ENCODE results near the gene GPATCH8. TPM values are rescaled to one million over a fixed set of nuclear protein-coding genes. Genes with fewer than 3 reads are reported as not detected.
A peak's percentile ranks its signal among the peaks of the same experiment; 100 is the strongest.

The GPATCH8 gene
- total and polyA plus RNA-seq, 2 donors (not counting 3 experiments of a cell fraction or from before 2014, with no cell fraction given), result 14.6 to 35.3 TPM

GRCh38 chr17:44354582-44355561, 148.3 kb downstream of the GPATCH8 start:
- Histone ChIP-seq H3K9me1 (replicated peaks; ENCODE audit: control insufficient read depth, extremely low read depth, insufficient read depth, low read length) (no peaks in the 10 kb centered on the region), H3K9ac (replicated peaks; ENCODE audit: extremely low read depth, insufficient read depth, low read length) (no peak overlapping the region), H3K4me1 (ENCODE audit: control insufficient read depth, extremely low read depth, insufficient read depth, low read length) (no peaks in the 10 kb centered on the region), H3K4me2 (ENCODE audit: insufficient read depth, low read length) (no peak overlapping the region), H2AFZ (ENCODE audit: low read depth, low read length) (no peak overlapping the region), H3K79me2 (ENCODE audit: control insufficient read depth, insufficient read depth, low read length) (no peaks in the 10 kb centered on the region), H3K36me3 (ENCODE audit: control insufficient read depth in 2 of 2, extremely low read depth in 1 of 2, insufficient read depth in 2 of 2, low read length in 2 of 2) (peaks cover 6 to 31% of the 10 kb centered on the region in 2 experiments), H3K27ac (ENCODE audit: insufficient read depth, low read depth, low read length) (no peak overlapping the region), H4K20me1 (replicated peaks; ENCODE audit: control insufficient read depth, extremely low read depth, insufficient read depth, low read length) (no peaks in the 10 kb centered on the region), H3K27me3 (ENCODE audit: control insufficient read depth in 2 of 2, insufficient read depth in 2 of 2, low read length in 2 of 2) (no peaks in the 10 kb centered on the region), H3K4me3 (replicated peaks in 1 of 3; ENCODE audit: insufficient read depth in 1 of 3, low read depth in 1 of 3, low read length in 3 of 3) (no peak overlapping the region), H3K9me3 (replicated peaks; ENCODE audit: control insufficient read depth, insufficient read depth, low read length) (no peaks in the 10 kb centered on the region)
- BruUV-seq (replicated peaks), result no TSS peak
- TF ChIP-seq CTCF (IDR thresholded peaks at IDR 0.05; ENCODE audit: extremely low read depth in 1 of 2, insufficient read depth in 1 of 2, low read depth in 1 of 2, low read length in 2 of 2) (peak in 1 of 2 donors; percentile 9), FOS (IDR thresholded peaks at IDR 0.05; ENCODE audit: borderline replicate concordance, insufficient read depth, low read length) (no peak), JUN (IDR thresholded peaks at IDR 0.05; ENCODE audit: borderline replicate concordance, insufficient read depth, insufficient read length, low read depth) (no peak)
- FAIRE-seq (no peak), DNase-seq (ENCODE audit: low read depth, low spot score) (no peak)
- CTCF ChIA-PET, result interaction anchor here (0.6 to 3.1 kb wide), 4 partner anchors 8 to 168 kb away, joined by 3 to 12 read pairs (median 4); partner anchors contain the start of genes FAM171A2 and GRN
- POLR2A ChIA-PET, result no interaction called here
- intact Hi-C loops (cut with micrococcal nuclease) (no loop called here), dilution Hi-C loops (cut with MboI; ENCODE audit: extremely low pct_ligation_motif_present, low sequenced_read_pairs) (no loop called here)

All from endothelial cell of umbilical vein (primary cell).